Fibroblast of pulmonary artery (primary cell): Measurements from ENCODE around the gene PRR5.

Experiments used
- DNase-seq: peaks from one replicate; pipeline ENCODE4 v3.0.0-alpha.2; 2010; ENCODE audit warnings: low read depth
- H3K4me3 ChIP-seq: replicated peaks from 2 replicates; pipeline ENCODE4 v1.5.1; 2011; ENCODE audit warnings: low read depth, mild to moderate bottlenecking, control low read depth, low read length, moderate library complexity
- CTCF ChIP-seq: IDR thresholded peaks from 2 replicates; pipeline ENCODE4 v1.5.1; 2011; ENCODE audit warnings: mild to moderate bottlenecking, control low read depth, low read length, inconsistent platforms; ENCODE audit errors: missing control alignments

Gene PRR5

GRCh38 chr22:44764974-44765373, 63.0 kb downstream of the PRR5 start:
- no peak for TF ChIP-seq CTCF
- no peak overlapping the region for H3K4me3 ChIP-seq
- no peak for DNase-seq

DNA sequence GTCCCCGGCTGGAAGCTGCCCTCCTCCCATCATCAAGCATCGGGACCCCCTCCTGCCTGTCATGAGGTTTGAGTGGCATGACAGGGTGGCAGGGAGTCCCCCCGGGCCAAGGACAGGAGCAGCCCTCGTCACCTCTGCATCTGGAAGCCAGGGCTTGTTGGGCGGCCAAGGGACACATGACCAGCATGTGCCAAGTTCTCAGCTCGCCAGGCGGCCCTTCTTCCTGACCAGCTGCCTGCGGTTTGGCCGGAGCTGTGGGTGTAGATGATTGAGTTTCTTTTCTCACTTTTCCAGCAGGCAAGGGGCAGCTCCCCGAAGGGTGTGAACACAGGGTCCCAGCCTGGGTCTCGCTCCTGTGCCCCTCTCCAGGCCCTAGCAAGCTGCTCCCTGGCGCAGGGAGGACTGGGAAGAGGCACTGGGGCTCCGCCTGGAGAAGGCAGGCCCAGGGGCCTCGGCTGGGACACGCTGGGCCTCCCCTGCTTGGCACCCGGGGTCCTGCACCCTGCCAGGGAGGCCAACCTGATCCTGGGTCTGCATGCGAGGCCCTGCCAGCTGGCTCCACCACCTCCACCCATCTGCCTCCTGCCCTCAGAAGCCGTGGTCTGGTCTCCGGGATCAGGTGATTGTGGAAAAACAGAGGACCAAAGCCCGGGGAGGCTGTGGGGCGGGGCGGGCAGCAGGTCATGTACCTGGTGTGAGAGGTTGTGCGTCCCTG, 63.7 kb downstream of the PRR5 start:
- no peak for DNase-seq
- no peak for TF ChIP-seq CTCF
- no peak overlapping the region for H3K4me3 ChIP-seq

DNA sequence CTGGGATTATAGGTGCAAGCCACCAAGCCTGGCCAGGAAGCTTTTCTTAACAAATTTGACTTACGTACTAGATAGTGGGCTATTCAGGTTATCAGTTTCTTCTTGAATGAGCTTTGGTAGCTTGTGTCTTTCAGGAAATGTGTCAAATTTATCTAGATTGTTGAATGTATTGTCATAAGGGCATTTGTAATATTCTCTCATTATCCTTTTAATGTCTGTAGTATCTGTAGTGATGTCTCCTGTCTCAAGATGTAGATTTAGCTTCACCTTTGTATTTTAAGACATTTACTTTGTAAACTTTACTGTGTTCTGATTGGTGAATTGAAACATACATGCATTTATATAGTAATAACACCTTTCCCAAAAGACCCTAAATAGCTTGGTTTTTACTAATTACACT, 71.1 kb downstream of the PRR5 start:
- no peak for DNase-seq
- no peak for TF ChIP-seq CTCF
- no peak overlapping the region for H3K4me3 ChIP-seq

DNA sequence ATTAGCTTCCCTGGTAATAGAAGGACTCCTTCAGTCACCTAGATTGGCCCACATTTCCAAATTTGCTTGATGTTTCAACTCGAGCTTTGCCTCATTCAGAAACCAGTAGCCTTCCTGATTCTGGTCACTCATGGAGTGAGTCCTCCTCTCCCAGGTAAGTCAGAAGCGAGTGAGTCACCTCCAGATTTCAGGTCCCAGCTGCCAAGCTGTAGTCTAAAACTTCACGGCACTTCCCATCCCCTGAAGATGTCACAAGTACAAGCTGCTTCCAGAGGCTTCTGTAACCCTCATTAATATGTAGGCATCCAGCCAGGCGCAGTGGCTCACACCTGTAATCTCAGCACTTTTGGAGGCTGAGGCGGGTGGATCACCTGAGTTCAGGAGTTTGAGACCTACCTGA, 73.9 kb downstream of the PRR5 start:
- H3K4me3 ChIP-seq = no peak overlapping the region
- no peak for TF ChIP-seq CTCF
- DNase-seq = no peak

DNA sequence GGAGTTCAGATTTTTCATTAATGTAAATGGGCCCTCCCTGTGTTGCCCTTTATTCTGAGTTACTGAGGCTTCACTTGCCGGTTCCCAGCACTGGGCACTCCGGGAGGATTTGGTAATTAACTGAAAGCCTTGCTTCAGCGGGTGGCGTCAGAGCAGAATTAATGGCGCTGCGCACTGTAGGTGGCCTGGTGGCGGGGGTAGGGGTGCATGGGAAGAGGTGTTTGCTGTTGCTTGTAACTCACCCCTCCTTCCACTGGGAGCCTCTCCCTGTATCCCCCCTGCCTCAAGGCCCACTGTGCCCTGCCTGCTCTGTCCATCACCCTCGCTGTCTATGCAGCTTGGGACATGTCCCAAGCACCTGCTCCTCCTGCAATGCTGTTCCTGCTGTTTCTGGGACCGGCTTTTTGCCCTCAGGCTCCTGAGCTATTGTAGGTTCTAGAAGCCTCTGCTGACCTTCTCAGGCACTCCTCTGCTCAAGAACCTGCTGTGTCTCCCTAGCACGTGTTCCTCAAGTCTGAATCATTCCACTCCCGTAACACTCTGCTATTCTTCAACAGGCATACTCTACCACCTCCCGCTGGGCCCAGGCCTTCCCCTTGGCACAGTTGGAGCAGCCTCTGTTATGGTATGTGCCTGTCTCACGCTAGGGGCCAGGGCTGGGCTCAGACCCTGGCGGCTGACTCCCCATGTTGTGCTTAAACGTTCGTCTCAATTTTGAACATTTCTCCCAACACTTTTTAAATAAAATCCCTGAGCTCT, 74.8 kb downstream of the PRR5 start:
- no peak for DNase-seq
- no peak overlapping the region for H3K4me3 ChIP-seq
- TF ChIP-seq CTCF = no peak

DNA sequence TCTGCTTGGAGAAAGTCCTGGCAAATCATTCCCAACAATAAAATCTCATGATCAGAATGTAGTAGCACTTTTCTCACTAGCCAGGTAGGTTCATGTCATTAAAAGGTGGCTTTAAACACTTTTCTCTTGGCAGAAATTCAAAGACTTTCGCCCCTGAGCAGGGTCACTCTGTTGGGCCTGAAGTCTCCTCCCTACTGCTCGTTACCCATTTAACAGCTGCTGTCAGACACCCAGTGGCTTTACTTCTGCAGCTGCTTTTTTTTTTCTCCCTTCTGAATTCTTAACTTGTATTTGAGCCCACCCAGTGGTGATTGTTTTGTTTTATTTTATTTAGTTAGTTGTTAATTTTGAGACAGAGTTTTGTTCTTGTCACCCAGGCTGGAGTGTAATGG, 75.4 kb downstream of the PRR5 start:
- no peak for TF ChIP-seq CTCF
- no peak overlapping the region for H3K4me3 ChIP-seq
- DNase-seq = no peak
